ENCODE data around the gene NDST3.

DNA sequence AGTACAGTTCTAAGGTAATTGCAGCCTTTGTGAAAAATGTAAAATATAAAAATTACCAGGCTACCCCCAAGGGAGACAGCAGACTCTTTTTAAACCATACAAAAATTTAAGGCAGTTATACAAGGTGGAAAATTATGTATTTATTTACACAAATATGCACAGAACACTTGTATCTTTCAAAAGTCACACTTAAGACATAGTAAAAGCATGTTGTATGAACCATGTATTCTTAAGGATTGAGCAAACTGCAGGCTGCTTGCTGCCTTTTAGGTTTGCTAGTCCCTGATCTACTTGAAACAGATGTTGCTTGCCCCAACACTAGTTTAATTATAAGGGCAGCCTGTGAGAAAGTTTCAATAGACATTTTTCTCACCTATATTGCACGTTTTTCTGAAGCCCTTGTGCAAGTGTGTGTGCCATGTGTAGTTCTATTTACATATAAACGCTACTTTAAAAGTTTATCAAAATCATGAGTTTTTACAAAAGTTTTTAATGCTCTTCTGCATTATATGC is 245.7 kb downstream of the NDST3 start:
- TF ChIP-seq POLR2A (IDR thresholded peaks at IDR 0.05; ENCODE audit: low read length) (no peak), GATA1 (IDR thresholded peaks at IDR 0.05; ENCODE audit: low read depth, low read length) (no peak)
